Right lobe of liver (tissue), 6 donors: ENCODE data around the gene TAF3. TPM values are rescaled to one million over a fixed set of nuclear protein-coding genes. Genes with fewer than 3 reads are reported as not detected.

Experiments
- ATAC-seq, 4 donors: fragments of 200-7000 bp; cut with Tn5 transposase; one replicate each; pipeline ENCODE4 v1.9.1; 2020; ENCODE audit warnings: mild to moderate bottlenecking in 4 of 4, moderate library complexity in 4 of 4
- DNase-seq, 3 donors: peaks; one replicate each; pipeline ENCODE4 v3.0.0-alpha.2; 2020
- H3K27ac ChIP-seq, 3 donors: fragments of 200-600 bp; one replicate each; pipeline ENCODE4 v1.8.0; 2022
- H3K27me3 ChIP-seq, 2 donors: fragments of 200-600 bp; one replicate each; pipeline ENCODE4 v1.8.0; 2022
- H3K36me3 ChIP-seq, 4 donors: fragments of 200-600 bp; sonication (generic) in 1 of 4; one replicate each; pipeline versions ENCODE4 v1.5.1 to v1.8.0; 2017 to 2022; ENCODE audit warnings: control low read depth in 1 of 4
- H3K4me1 ChIP-seq, 4 donors: fragments of 200-600 bp; sonication (generic) in 1 of 4; one replicate each; pipeline versions ENCODE4 v1.5.1 to v1.8.0; 2017 to 2022; ENCODE audit warnings: control low read depth in 1 of 4
- H3K4me3 ChIP-seq, 3 donors: fragments of 200-600 bp; one replicate each; pipeline ENCODE4 v1.8.0; 2022
- H3K9me3 ChIP-seq, 4 donors: fragments of 200-600 bp; sonication (generic) in 1 of 4; one replicate each; pipeline versions ENCODE4 v1.5.1 to v1.8.0; 2017 to 2022; ENCODE audit warnings: control low read depth in 1 of 4
- CTCF ChIP-seq, 4 donors: fragments of 200-600 bp in 3 of 4; fragments of 450-650 bp in 1 of 4; IDR thresholded peaks; one replicate each; pipeline versions ENCODE4 v1.5.1 to v1.8.0; 2016 to 2022; ENCODE audit warnings: antibody characterized with exemption in 4 of 4, mild to moderate bottlenecking in 2 of 4
- POLR2A ChIP-seq: fragments of 450-650 bp; IDR thresholded peaks from one replicate; pipeline ENCODE4 v1.6.1; 2017; ENCODE audit warnings: antibody characterized with exemption, mild to moderate bottlenecking
- WGBS: methylation state at CpG from one replicate; pipeline ENCODE4 v1.1.6; 2018; ENCODE audit warnings: low coverage, low lambda C conversion rate; ENCODE audit not compliant: insufficient coverage; ENCODE audit errors: missing lambda C conversion rate; 5-methylcytosine and 5-hydroxymethylcytosine counted together
- intact Hi-C, 2 donors: fragments of 100-400 bp; cut with DNase I; formaldehyde crosslinking; loops; one replicate each; pipeline versions ENCODE4 v1.11.2 to v1.14.1; 2022
- total RNA-seq, 6 experiments: library from RNA; depleted of rRNA in 2 of 6; stranded (reverse); fragments of >200 nt in 2 of 6; fragmentation: NEBNext Ultra II Directional in 3 of 6; extraction: Animal tissue kit (Norgen Biotek cat#: 25700) in 3 of 6; gene quantifications; one replicate each; pipeline versions ENCODE4 v1.1.0 to v1.2.4, GENCODE V29; 2016 to 2023
- donor health status: DM: no; HTN: yes; CAD: no.
- donor health status: DM: no; HTN: no; CAD: no.
- donor health status: DM: no; HTN: no; CAD: no.
- donor health status: DM: no; HTN: yes; CAD: no.
- donor health status: DM: no; HTN: yes; CAD: no.

TAF3 gene
- total RNA-seq, 6 experiments from 2014 or later, result 1.9 to 3.5 (median 3.0) TPM

GRCh38 chr10:7876541-7877127 lies 58.3 kb downstream of the TAF3 start:
- Histone ChIP-seq H3K36me3 (no peaks in the 10 kb centered on the region), H3K4me3 (no peak overlapping the region), H3K27me3 (no peaks in the 10 kb centered on the region), H3K27ac (no peak overlapping the region), H3K4me1 (no peaks in the 10 kb centered on the region), H3K9me3 (no peaks in the 10 kb centered on the region)
- WGBS, result 52% methylated on average over 4 of the region's 4 CpGs
- TF ChIP-seq POLR2A (no peak), CTCF (IDR thresholded peaks at IDR 0.05) (no peak)
- no peak for DNase-seq
- intact Hi-C loops, result no loop called here
- no peak for ATAC-seq

- intact Hi-C loops, result no loop called here
- ATAC-seq (no peak), DNase-seq (no peak)
- H3K27me3 ChIP-seq, result no peaks in the 10 kb centered on the region
- TF ChIP-seq POLR2A, result no peak
- no peak for TF ChIP-seq CTCF (IDR thresholded peaks at IDR 0.05)
- 86% methylated on average over 3 of the region's 3 CpGs for WGBS
- H3K9me3 ChIP-seq, result no peaks in the 10 kb centered on the region
- H3K36me3 ChIP-seq, result no peaks in the 10 kb centered on the region
- H3K4me3 ChIP-seq, result no peak overlapping the region
- H3K4me1 ChIP-seq, result no peaks in the 10 kb centered on the region
- H3K27ac ChIP-seq, result no peak overlapping the region
Measured at GRCh38 chr10:7881119-7881518, 62.8 kb downstream of the TAF3 start.

- Histone ChIP-seq H3K9me3 (no peaks in the 10 kb centered on the region), H3K4me1 (no peaks in the 10 kb centered on the region), H3K27ac (no peak overlapping the region), H3K4me3 (no peak overlapping the region), H3K36me3 (no peaks in the 10 kb centered on the region), H3K27me3 (no peaks in the 10 kb centered on the region)
- DNase-seq (no peak), ATAC-seq (no peak)
- intact Hi-C loops, result no loop called here
- TF ChIP-seq CTCF (IDR thresholded peaks at IDR 0.05), result no peak
- no peak for TF ChIP-seq POLR2A
- WGBS, result no CpG with 5 or more reads among the region's 2 CpGs
Measured at GRCh38 chr10:7886056-7886455, 67.8 kb downstream of the TAF3 start.

GRCh38 chr10:7887174-7887816 lies 69.0 kb downstream of the TAF3 start:
- H3K36me3 ChIP-seq, result no peaks in the 10 kb centered on the region
- no peak overlapping the region for H3K27ac ChIP-seq
- peaks cover 0 to 9% (median 0%) of the 10 kb centered on the region in 4 donors for H3K4me1 ChIP-seq
- 60% methylated on average over 8 of the region's 8 CpGs for WGBS
- no peak for ATAC-seq
- H3K27me3 ChIP-seq, result no peaks in the 10 kb centered on the region
- intact Hi-C loops, result no loop called here
- H3K4me3 ChIP-seq, result no peak overlapping the region
- H3K9me3 ChIP-seq, result no peaks in the 10 kb centered on the region
- no peak for DNase-seq
- no peak for TF ChIP-seq POLR2A
- no peak for TF ChIP-seq CTCF (IDR thresholded peaks at IDR 0.05)
